ENCODE data around the gene ZNF525.
"Not testable (repeated sequence)": the region's sequence is repeated elsewhere in the genome, so short reads cannot be mapped to it uniquely, and the experiment has no call there.

ZNF525 gene

DNA sequence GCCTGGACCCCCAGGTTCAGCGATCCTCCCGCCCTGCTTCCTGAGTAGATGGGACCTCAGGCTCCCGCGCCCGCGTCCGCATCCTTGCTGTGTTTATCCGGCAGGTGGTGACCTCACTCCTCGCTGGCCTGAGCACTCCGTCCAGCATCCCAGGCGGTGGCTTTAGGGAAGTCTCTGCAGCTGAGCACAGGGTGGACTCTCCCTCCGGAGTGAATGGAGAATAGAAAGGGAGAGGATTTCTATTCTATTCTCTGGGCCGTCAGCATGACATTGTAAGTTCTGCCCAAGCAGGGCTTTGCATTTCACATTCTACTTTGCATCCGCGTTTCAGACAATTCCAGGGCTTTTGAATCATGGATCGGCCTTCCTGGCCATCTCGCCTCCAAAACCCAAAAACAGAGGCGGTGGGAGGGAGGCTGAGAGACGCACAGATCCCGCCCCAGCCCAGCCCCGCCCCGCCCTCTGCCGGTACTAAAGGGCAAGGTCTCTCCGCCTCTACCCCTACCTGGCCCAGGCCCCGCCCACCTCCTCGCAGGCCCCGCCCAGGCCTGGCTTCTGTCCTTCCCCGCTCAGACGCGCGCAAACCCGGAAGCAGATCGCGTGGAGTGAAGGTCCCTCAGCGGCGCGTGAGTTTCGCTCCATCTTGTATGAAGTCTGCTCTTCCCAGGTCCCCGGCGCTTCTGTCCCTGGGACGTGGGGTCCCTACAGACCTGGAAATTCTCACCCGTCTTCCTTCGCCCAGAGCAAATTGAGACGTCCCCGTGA, at the start of gene ZNF525:
TSS of gene ZNF525 (plus strand) at position 572 of the 765 bp plus-strand sequence. CDS start 6,577 bp downstream, outside the sequence.
- TF ChIP-seq, protein P1, sequence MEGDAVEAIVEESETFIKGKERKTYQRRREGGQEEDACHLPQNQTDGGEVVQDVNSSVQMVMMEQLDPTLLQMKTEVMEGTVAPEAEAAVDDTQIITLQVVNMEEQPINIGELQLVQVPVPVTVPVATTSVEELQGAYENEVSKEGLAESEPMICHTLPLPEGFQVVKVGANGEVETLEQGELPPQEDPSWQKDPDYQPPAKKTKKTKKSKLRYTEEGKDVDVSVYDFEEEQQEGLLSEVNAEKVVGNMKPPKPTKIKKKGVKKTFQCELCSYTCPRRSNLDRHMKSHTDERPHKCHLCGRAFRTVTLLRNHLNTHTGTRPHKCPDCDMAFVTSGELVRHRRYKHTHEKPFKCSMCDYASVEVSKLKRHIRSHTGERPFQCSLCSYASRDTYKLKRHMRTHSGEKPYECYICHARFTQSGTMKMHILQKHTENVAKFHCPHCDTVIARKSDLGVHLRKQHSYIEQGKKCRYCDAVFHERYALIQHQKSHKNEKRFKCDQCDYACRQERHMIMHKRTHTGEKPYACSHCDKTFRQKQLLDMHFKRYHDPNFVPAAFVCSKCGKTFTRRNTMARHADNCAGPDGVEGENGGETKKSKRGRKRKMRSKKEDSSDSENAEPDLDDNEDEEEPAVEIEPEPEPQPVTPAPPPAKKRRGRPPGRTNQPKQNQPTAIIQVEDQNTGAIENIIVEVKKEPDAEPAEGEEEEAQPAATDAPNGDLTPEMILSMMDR (IDR thresholded peaks at IDR 0.05; ENCODE audit: low read depth, low read length, missing control alignments) = no peak
- DNase-seq (ENCODE audit: extremely low read depth, low read depth) = peak; percentile 3
- peak within 1 kb of the TSS; percentile 48 for H3K4me3 ChIP-seq (replicated peaks; ENCODE audit: low read depth, low read length)

DNA sequence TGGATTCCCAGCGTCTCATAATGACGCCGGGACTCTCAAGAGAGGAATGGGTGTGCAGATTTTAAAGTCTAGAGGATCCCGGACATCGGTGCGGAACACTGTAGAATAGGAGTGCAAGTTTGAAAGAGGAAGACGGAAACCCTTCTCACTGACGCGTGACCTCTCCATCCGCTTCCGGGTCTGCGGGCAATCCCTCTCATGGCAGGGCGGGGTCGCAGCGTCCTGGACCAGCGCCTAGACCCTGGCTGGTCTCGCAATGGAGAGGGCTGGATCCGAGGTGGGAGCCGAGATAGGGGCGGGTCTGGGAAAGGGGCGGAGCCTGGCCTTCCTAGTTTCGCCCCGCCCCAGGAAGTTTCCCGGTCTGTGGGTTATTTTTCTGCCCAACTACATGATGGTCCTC, 36.5 kb upstream of the ZNF525 start:
- no peak overlapping the region for H3K4me3 ChIP-seq (replicated peaks; ENCODE audit: low read depth, low read length)
- DNase-seq (ENCODE audit: extremely low read depth, low read depth) = no peak
- TF ChIP-seq, protein P1 (IDR thresholded peaks at IDR 0.05; ENCODE audit: low read depth, low read length, missing control alignments) = no peak

DNA sequence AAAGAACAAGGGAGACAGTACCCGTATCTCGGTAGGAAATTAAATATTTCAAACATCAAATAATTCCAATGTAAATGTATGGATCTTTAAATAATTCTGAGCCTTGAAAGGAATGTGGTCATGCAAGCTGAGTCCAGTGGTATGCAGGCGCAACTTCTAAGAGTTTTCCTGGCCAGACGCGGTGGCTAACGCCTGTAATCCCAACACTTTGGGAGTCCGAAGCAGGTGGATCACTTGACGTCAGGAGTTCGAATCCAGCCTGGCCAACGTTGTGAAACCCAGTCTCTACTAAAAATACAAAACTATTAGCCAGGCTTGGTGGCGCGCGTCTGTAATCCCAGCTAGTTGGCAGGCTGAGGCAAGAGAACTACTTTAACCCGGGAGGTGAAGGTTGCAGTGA, 33.0 kb upstream of the ZNF525 start:
- TF ChIP-seq, protein P1 (IDR thresholded peaks at IDR 0.05; ENCODE audit: low read depth, low read length, missing control alignments) = no peak
- DNase-seq (ENCODE audit: extremely low read depth, low read depth) = no peak
- H3K4me3 ChIP-seq (replicated peaks; ENCODE audit: low read depth, low read length) = no peak overlapping the region

DNA sequence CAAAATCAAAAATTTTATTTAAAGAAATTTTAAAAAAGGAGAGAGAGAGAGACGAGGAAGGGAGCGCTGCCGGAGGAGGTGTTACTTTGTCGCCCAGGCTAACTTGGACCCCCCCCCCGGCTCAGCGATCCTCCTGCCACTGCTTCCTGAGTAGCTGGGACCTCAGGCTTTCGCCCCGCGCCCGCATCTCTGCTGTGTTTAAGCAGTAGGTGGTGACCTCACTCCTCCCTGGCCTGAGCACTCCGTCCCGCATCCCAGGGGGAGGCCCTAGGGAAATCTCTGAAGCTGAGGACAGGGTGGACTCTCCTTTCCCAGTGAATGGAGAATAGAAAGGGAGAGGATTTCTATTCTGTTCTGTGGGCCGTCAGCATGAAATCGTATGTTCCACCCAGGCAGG, 32.4 kb upstream of the ZNF525 start:
- DNase-seq (ENCODE audit: extremely low read depth, low read depth) = no peak
- TF ChIP-seq, protein P1 (IDR thresholded peaks at IDR 0.05; ENCODE audit: low read depth, low read length, missing control alignments) = no peak
- H3K4me3 ChIP-seq (replicated peaks; ENCODE audit: low read depth, low read length) = peak overlapping the region; percentile 88

DNA sequence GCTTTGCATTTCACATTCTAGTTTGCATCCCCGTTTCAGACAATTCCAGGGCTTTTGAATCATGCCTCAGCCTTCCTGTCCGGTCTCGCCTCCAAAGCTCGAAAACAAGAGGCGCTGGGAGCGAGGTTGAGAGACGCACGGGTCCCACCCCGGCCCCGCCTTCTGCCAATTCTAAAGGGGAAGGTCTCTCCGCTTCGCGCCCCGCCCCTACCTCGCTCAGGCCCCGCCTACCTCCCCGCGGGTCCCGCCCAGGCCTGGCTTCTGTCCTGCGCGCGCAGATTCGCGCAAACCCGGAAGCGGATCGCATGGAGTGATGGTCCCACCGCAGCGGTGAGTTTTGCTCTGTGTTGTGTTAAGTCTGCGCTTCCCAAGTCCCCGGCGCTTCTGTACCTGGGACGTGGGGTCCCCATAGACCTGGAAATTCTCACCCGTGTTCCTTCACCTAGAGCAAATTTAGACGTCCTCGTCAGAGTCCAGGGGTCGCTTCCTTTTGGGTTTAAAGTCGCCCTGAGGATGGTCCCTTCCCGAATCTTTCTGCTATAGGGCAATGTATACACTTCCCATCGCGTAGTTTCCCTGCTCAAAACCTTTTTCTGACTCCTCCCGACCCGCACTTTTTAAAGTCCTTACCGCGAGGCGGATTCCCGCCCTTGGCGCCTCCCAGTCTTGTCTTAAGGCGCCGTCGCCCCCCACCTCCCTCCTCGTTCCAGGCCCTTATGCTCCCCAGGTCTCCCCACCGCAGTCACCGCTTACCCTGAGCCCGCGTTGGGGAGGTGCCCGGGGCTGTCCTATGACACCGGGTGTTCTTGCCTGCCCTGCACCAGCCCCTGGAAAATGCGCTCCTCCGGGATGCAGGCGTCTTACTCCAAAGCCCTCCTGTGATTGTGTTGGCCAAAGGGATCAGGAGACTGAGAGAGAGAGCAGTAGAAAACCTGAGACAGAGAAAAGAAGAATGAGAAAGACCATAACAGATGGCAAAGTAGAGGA, 31.7 kb upstream of the ZNF525 start, which contains the start of gene ZNF845:
TSS of gene ZNF845 (plus strand) at position 287 of the 987 bp plus-strand sequence. CDS start 7,559 bp downstream, outside the sequence.
- H3K4me3 ChIP-seq (replicated peaks; ENCODE audit: low read depth, low read length) = peak within 1 kb of the TSS; percentile 88
- DNase-seq (ENCODE audit: extremely low read depth, low read depth) = peak; percentile 58

DNA sequence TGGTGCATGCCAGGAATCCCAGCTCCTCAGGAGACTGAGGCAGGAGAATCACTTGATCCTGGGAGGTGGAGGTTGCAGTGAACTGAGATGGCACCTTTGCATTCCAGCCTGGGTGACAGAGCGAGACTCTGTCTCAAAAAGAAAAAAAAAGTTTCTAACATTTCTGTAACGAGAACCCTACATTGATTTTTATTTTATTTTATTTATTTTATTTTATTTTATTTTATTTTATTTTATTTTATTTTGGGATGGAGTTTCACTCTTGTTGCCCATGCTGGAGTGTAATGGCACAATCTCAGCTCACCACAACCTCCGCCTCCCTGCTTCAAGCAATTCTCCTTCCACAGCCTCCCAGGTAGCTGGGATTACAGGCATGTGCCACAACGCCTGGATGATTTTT, 21.1 kb upstream of the ZNF525 start:
- not testable (repeated sequence) for DNase-seq (ENCODE audit: extremely low read depth, low read depth); H3K4me3 ChIP-seq (replicated peaks; ENCODE audit: low read depth, low read length)

More for the DNA sequence above, 31.7 kb upstream of the ZNF525 start, which contains the start of gene ZNF845:
- TF ChIP-seq, protein P1 (IDR thresholded peaks at IDR 0.05; ENCODE audit: low read depth, low read length, missing control alignments) = no peak

DNA sequence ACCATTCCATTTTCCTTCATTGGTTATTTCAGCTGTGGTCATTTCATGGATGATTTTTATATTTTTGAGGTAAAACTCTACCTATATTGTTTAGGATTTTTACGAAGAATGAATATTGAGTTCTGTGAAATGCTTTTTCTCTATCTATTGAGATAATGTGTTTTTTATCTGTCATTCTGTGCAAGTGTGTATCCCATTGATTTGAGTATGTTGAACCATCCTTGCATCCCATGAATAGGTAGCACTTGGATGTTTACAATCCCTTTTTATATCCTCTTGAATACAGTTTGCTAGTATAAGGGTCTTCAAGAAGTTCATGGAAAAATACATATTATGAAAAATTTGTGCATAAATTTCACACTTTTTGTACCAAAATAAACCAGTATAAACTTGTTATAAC, 9.8 kb upstream of the ZNF525 start:
- no peak for DNase-seq (ENCODE audit: extremely low read depth, low read depth)
- H3K4me3 ChIP-seq (replicated peaks; ENCODE audit: low read depth, low read length) = no peak overlapping the region
- TF ChIP-seq, protein P1 (IDR thresholded peaks at IDR 0.05; ENCODE audit: low read depth, low read length, missing control alignments) = no peak

Data from HFF-Myc (cell line).